Head of caudate nucleus (tissue), 42 donors: ENCODE results near the gene SPTLC1.
"Not testable (repeated sequence)": the region's sequence is repeated elsewhere in the genome, so short reads cannot be mapped to it uniquely, and the experiment has no call there.

ENCODE experiments used
- DNase-seq, 42 donors: peaks; one replicate each; pipeline versions ENCODE4 v3.0.0 to v3.0.0-alpha.2; 2020 to 2021; ENCODE audit warnings: mixed read lengths in 7 of 42
- intact Hi-C: fragments of 100-400 bp; cut with DNase I; formaldehyde crosslinking; loops from one replicate; pipeline ENCODE4 v1.15.0; 2022

The SPTLC1 gene

GRCh38 chr9:92105446-92106225 lies 9.6 kb downstream of the SPTLC1 start:
- intact Hi-C loops, DNase-seq: not testable (repeated sequence)

GRCh38 chr9:92103601-92104000 lies 11.6 kb downstream of the SPTLC1 start:
- DNase-seq, intact Hi-C loops: not testable (repeated sequence)

DNA sequence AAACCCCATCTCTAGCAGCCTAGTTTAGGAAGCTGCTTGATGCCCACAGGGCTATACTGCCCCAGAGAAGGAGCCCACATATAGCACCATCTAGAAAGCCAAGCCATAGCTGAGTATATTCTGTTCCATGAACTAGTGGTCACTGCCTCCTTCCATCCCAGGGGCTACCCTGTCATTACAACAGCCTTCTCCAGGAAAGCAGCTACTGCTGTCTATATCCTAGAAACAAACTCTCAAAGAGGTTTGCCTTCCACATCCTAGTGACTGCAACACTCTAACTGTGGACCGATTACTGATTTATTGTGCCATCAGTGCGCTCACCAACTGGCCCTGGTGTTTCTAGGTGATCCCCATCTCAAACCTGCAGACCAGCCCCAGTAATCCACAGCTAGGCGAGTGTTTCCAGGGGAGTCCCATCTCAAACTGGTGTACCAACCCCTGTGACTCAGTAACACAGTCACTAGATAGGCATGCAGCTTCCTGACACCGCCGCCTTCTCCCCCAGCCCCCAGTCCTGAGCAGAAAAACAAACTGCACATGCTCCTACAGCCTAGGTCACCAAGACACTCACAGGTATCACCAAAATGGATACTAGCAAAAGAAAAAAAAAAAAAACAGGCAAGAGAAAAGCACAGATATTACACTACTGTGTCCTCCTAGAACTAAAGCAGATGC lies 14.8 kb downstream of the SPTLC1 start:
- DNase-seq, result no peak
- intact Hi-C loops, result no loop called here

DNA sequence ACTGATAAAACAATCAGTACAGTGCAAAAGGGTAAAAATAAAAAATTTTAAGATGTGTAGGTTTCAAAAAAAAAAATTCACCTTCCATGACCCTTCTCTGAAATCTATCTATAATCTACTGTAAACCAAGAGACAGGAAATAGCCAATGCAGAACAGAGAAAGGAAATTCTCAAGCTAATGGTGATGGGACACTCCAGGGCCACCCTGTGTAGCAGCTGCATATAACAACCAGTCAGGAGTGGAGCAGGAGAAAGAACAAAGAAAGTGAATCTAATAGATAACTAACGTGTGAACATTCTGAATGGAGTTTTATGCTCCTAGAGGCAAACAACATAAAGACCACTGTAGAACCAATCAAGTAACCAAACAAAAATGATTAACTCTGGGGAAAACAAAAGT lies 16.6 kb downstream of the SPTLC1 start:
- no peak for DNase-seq
- intact Hi-C loops, result no loop called here

DNA sequence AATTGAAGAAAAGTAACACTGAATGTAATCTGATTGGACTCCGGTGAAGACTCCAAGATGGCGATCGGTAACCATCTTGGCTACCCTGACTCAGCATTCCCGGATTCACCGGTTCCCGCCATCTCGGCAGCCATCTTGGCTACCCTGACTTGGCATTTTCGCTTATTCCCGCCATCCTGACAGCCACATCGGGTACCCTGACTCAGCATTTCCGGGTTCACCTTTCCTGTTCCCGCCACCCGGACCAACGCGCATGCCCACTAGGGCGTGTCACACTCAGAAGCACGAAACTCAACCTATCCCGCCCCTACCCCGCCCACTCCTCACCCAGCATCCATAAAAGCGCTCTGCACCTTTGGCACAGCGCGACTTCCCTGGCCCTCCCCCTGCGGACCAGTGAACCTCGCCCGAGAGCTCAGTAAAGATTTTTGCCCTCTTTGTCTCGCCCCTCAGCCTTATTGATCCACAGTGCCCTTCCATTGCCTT lies 17.2 kb downstream of the SPTLC1 start:
- intact Hi-C loops, result no loop called here
- DNase-seq, result peak; percentile 45 to 88 (median 72)

GRCh38 chr9:92095236-92095635 lies 20.0 kb downstream of the SPTLC1 start:
- DNase-seq, result peak in 6 of 42 donors; percentile 10 to 52 (median 24)
- intact Hi-C loops, result no loop called here

- peak in 14 of 42 donors; percentile 11 to 68 (median 32) for DNase-seq
- intact Hi-C loops, result no loop called here
Measured at GRCh38 chr9:92094655-92095054, 20.6 kb downstream of the SPTLC1 start.

DNA sequence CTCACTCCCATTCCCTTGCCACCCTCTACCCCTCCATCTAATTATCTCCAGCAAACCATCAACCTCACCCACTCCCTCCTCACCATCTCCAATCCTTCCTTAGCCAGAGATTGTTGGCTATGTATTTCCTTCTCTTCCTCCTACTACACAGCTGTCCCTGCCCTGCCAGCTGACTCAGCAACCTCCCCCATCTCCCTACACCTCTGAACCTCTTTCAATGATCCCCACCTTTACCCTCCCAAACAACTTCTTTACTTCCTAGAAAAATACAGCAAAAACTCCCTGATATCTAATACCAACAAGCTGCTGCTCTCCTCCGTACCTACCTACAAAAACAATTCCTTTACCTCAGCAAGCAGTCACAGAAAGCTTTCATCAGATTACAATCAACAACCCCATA lies 37.3 kb downstream of the SPTLC1 start:
- intact Hi-C loops, result no loop called here
- DNase-seq, result no peak

- DNase-seq, result no peak
- intact Hi-C loops, result no loop called here
Measured at GRCh38 chr9:92071634-92072033, 43.6 kb downstream of the SPTLC1 start.

DNA sequence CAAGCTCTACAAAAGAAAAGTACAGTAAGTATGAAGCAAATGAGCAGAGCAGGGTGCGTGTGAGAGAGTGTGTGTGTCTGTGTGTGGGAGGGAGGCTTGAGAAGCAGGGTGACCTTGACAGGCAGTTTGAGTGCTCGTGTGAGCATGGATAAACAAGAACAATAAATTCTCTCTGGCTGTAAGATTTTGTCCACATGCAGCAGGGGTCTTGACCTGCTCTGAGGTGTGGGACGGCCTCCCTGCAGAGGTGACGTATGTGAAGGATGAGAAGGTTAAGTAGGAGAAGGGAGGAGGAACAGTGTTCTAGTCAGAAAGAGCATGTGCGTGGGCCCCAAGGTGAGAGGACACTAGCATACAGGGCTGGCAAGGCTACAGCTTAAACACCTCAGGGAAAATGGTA lies 49.0 kb downstream of the SPTLC1 start:
- DNase-seq, result no peak
- intact Hi-C loops, result no loop called here

DNA sequence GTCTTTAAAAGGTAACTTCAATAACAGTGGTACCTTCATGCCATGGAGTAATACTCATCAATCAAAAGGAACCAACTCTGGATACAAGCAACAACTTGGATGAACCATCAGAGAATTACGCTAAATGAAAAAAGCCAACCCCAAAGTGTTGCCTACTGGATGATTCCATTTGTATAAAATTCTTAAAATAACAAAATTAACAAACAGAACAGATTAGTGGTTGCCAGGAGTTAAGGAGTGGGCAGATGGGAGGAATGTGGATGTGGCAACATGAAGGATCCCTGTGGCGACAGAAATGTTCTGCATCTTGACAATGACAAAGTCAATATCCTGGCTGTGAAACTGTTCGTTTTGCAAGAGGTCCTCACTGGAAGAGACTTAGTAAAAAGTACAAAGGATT lies 50.5 kb downstream of the SPTLC1 start:
- no peak for DNase-seq
- intact Hi-C loops, result no loop called here

- intact Hi-C loops, result no loop called here
- DNase-seq, result no peak
Measured at GRCh38 chr9:92061184-92061583, 54.0 kb downstream of the SPTLC1 start.

DNA sequence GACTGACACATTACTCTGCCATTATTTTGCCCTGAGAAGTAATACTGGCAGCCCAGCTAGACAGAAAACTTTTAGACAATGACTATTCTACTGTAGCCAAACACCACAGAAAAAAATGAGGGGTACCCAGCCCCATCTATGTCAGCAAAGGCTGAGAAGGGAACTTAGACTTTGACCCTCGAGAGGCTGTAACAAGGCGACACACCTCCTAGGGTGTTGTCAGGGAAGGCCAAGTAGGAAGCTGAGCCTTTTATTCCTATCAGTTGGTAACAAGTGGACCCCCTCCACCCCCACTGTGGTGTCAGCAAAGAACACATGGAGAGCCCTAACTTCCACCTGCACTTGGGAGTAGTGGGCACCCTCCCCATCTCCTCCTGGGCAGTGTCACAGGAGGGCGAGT lies 55.6 kb downstream of the SPTLC1 start:
- intact Hi-C loops, result no loop called here
- no peak for DNase-seq

GRCh38 chr9:92058723-92059444 lies 56.3 kb downstream of the SPTLC1 start:
- intact Hi-C loops, result no loop called here
- DNase-seq, result no peak

DNA sequence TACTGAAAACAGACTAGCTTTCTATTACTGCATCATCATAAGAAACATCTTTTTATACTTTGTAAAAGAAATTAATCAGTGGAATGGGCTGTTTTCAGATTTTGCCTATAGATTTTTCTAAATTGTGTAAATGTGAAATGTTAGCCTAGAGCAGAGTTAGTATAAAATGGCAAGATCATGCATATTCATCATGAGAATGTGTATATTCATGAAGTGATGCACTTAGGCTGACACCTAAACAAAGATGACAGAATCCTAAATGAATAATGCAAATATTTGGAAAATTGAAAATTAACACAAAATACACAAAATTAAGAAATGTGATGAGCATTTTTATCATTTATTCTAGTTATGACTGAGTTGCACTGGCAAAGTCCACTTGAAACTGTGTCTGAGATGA lies 57.2 kb downstream of the SPTLC1 start:
- intact Hi-C loops, result no loop called here
- DNase-seq, result no peak

GRCh38 chr9:92057226-92057625 lies 58.0 kb downstream of the SPTLC1 start:
- DNase-seq, result no peak
- intact Hi-C loops, result no loop called here

GRCh38 chr9:92055624-92056023 lies 59.6 kb downstream of the SPTLC1 start:
- intact Hi-C loops, result no loop called here
- DNase-seq, result no peak

GRCh38 chr9:92048924-92049625 lies 66.1 kb downstream of the SPTLC1 start:
- intact Hi-C loops, result no loop called here
- no peak for DNase-seq

DNA sequence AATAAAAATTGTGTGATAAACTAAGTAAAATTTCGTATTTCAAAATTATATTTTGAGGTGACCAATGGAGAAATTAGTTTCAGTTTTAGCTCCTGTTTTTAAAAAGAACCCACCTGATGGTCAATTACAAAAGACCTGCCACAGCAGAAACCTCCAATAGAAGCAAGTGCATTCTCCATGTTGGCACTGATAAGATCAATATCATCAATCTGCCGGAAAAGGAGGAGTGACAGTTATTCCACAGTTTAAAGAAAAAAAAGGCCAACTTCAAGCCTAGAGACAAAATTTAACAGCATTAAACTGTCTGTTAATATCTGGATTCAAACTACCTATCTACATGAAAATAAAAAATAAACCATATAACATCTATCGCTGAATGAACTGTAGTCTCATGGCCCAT lies 67.7 kb downstream of the SPTLC1 start:
- intact Hi-C loops, result no loop called here
- no peak for DNase-seq
